Measurements from ENCODE around the gene B3GNT8. TPM values are rescaled to one million over a fixed set of nuclear protein-coding genes. Genes with fewer than 3 reads are reported as not detected.

Gene B3GNT8
- total RNA-seq, 2 experiments from 2014 or later: 2.1 to 2.2 TPM

DNA sequence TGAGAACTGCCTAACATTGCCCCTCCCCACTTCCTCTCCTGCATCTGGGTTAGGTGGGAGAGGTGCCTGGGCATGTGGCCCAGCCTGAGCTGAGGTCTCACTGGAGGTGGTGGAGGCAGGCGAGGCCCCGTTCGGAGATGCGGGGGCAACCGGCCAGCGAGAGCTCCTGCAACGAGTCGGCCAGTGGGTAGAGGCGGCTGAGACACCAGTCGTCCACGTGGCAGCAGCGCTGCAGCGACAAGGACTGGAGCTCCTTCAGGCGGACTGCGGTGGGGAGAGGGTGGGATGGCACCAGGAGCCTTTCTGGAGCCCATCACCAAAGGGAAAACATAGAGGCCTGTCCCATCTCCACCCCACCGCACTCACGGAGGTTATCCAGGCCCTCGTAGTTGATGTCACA lies 6.0 kb upstream of the B3GNT8 start:
- Mint-ChIP-seq H3K4me3 (no peak overlapping the region), H3K36me3 (ENCODE audit: low read depth) (peaks cover 27% of the 10 kb centered on the region), H3K9me3 (no peaks in the 10 kb centered on the region), H3K27me3 (no peaks in the 10 kb centered on the region), H3K4me1 (peaks cover 28% of the 10 kb centered on the region), H3K27ac (no peak overlapping the region)
- ChIA-PET POLR2A (no interaction called here), CTCF (interaction anchor here (0.6 to 1.3 kb wide), 2 partner anchors 171 to 250 kb away, joined by 3 read pairs; no protein-coding TSS in a partner anchor)
- no peak for DNase-seq

DNA sequence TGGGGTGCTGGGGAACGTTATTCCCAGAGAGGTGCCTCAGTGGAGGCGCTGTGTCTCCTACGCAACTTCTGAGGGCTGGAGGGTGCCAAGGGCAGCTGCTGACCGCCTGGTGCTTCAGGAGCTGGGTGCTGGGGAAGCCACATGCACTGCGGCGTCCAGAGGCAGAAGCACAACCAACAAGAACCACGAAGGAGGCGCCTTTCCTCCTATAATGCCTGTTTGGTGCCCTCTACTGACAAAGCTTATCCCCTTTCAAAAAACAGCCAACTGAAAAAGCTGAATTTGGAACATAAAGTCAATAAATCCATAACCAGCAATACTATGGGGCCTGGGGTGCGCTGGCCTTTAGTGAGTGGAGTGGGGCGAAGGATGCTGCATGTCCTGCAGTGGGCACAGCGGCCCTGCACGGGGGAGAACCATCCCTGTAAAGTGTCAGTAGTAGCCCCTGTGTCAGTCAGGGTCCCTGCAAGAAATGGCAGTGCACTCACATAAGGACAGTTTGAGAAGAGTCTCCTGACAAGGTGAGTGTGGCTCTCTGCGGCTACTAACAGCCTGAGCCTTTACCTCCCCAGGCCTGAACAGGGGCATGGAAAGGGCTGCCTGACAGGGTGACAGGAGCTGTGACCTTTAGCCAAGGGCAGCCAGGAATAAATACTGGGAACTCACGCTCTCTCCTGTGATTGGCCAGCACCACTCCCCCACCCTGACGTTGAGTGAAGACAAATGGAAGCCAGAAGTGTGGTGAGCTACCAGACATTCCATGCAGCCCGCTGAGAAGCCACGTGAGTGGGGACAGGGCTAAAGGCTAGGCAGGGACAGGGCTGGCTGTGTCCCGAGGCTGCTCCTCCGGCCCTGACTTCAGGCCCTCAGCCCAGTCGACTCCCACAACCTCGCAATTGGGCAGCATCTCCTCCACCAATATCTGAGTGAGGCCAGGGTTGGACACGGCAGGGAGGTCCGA lies 4.5 kb upstream of the B3GNT8 start:
- Mint-ChIP-seq H3K9me3 (no peaks in the 10 kb centered on the region), H3K27ac (no peak overlapping the region), H3K4me1 (peaks cover 34% of the 10 kb centered on the region), H3K4me3 (no peak overlapping the region), H3K36me3 (ENCODE audit: low read depth) (peaks cover 23% of the 10 kb centered on the region), H3K27me3 (no peaks in the 10 kb centered on the region)
- ChIA-PET CTCF (interaction anchor here (1.1 to 1.5 kb wide), 3 partner anchors 9 to 63 kb away, joined by 3 to 10 read pairs (median 4); partner anchors contain the start of gene DMAC2), POLR2A (no interaction called here)
- DNase-seq: peak; percentile 30

DNA sequence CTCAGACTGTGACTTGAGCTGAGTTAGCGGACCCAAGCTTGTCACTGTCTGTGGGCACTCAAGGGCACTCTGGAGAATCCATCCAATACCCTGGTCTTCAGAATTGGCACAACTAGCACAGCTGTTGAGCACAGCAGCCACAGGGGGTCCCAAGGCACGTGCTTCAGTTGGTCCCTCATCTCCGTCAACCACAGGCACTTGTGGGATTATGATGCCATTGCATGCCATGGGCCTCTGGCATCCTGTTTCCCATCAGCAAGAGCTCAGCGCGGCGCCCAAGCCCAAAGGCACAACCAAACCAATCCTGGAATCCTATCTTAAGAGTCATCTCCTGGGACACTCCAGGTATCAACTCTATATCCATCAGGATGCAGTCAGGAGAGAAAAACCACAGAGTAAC lies 3.7 kb upstream of the B3GNT8 start:
- no peak for DNase-seq
- Mint-ChIP-seq H3K4me1 (peaks cover 35% of the 10 kb centered on the region), H3K4me3 (no peak overlapping the region), H3K9me3 (no peaks in the 10 kb centered on the region), H3K27ac (no peak overlapping the region), H3K36me3 (ENCODE audit: low read depth) (peaks cover 18% of the 10 kb centered on the region), H3K27me3 (no peaks in the 10 kb centered on the region)
- CTCF ChIA-PET: interaction anchor here (0.5 to 1.5 kb wide), 4 partner anchors 9 to 130 kb away, joined by 3 to 10 read pairs (median 4); partner anchors contain the start of gene DMAC2
- POLR2A ChIA-PET: no interaction called here

DNA sequence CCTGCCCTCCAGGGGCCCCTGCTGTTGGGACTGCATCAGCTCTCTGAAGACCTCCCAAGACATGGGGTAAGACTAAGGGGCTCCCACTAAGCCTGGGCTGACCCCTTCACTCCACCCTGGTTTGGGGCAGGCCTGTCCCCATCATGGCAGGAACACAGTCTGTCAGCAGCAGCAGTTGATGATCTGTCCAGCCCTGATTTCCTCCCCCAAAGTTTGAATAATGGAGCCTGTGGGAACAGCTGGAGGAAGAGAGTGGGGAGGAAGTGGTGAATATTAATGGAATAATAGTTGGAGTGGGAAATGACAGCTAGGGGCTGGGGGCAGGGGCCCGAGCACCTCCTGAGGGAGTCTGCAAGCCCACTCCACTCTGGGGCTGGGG lies 1.3 kb upstream of the B3GNT8 start:
- POLR2A ChIA-PET: no interaction called here
- Mint-ChIP-seq H3K27ac (peak overlapping the region; percentile 78), H3K4me3 (peak overlapping the region; percentile 73), H3K36me3 (ENCODE audit: low read depth) (peaks cover 18% of the 10 kb centered on the region), H3K27me3 (no peaks in the 10 kb centered on the region), H3K9me3 (no peaks in the 10 kb centered on the region), H3K4me1 (peaks cover 42% of the 10 kb centered on the region)
- DNase-seq: no peak
- CTCF ChIA-PET: interaction anchor here (0.8 to 1.7 kb wide), 2 partner anchors 11 to 22 kb away, joined by 3 to 4 read pairs; partner anchors contain the start of gene DMAC2

DNA sequence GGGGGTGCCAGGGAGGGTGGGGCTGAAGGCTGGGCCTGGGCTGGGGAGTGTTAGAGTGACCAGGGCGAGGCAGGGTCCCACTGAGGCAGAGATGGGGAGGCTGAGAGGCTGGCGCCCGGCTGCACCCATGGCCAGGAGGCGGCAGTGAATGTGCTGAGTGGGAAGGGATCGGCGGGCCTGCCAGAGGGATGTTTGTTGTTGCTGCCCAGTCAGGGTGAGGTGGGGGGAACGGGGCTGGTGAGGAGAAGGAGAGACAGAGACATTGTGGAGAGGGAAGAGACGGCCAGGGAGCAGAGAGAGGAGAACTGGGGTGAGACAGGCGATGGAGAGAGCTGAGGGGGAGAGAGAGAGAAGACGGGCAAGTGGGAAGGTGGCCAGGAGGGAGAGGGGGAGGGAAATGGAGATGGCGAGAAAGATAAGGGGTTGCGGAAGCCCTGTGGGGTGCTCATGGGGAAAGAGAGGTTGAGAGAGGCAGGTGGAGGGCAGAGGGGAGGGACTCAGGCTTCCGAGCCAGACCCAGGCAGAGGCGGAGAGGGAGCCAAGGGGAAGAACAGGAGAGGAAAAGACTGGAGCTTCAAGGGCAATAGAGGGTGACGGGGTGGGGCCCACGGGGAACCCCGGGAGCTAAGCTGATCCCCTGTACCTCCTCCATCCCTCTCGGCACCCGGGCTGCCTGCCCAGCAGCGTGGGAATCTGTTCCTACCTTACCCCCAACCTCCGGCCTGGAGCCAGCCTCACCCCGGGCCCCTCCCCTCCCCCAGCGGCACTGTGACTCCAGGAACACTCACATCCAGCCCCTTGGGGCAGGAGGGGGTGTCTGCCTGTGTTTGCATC lies 690 bp upstream of the B3GNT8 start:
- CTCF ChIA-PET: interaction anchor here (0.8 to 1.7 kb wide), 2 partner anchors 11 to 23 kb away, joined by 3 to 4 read pairs; partner anchors contain the start of gene DMAC2
- Mint-ChIP-seq H3K27ac (peak overlapping the region; percentile 78), H3K36me3 (ENCODE audit: low read depth) (peaks cover 15% of the 10 kb centered on the region), H3K4me1 (peaks cover 42% of the 10 kb centered on the region), H3K9me3 (no peaks in the 10 kb centered on the region), H3K27me3 (no peaks in the 10 kb centered on the region), H3K4me3 (peak overlapping the region; percentile 73)
- POLR2A ChIA-PET: no interaction called here
- peak; percentile 40 for DNase-seq

DNA sequence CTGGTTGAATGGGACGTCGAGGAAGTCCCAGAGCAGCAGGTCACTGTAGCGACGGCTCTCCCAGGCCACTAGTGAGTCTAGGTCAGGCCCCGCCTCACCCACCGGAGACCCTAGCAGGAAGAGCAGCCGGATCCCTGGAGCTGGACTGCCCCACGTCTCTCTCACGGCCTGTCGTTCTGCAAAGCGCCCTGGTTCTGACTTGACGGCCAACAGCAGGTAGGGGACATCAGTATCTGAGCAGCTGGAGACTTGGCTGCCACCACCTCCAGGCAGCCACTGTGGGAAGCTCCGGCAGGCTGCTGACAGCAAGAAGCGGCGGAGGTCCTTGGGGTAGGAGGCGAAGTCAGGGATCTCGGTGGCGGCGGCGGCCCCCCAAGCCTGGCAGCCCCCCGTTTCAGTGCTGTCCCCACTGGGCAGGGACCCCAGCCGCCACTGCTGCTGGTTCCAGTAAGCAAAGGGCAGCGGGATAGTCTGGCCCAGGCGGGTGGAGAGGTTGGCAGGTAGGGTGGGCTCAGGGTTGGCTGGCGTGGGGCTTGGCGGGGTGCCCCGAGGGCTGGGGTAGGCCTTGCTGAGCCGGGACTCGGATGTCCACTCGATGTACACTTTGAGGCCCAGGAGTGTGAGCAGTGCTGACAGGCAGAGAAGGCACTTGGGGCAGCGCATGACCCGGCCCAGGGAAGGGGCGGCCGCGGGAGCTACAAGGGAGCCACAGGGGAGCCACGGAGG lies 895 bp downstream of the B3GNT8 start:
- no peak overlapping the region for H3K4me3 Mint-ChIP-seq
- no peaks in the 10 kb centered on the region for H3K9me3 Mint-ChIP-seq
- no peak for DNase-seq
- POLR2A ChIA-PET: interaction anchor here (0.7 kb wide), 1 partner anchor 193 kb away, joined by 5 read pairs; no protein-coding TSS in a partner anchor
- peaks cover 42% of the 10 kb centered on the region for H3K4me1 Mint-ChIP-seq
- CTCF ChIA-PET: no interaction called here
- H3K27me3 Mint-ChIP-seq: no peaks in the 10 kb centered on the region
- peak overlapping the region; percentile 77 for H3K27ac Mint-ChIP-seq
- peaks cover 9% of the 10 kb centered on the region for H3K36me3 Mint-ChIP-seq (ENCODE audit: low read depth)

DNA sequence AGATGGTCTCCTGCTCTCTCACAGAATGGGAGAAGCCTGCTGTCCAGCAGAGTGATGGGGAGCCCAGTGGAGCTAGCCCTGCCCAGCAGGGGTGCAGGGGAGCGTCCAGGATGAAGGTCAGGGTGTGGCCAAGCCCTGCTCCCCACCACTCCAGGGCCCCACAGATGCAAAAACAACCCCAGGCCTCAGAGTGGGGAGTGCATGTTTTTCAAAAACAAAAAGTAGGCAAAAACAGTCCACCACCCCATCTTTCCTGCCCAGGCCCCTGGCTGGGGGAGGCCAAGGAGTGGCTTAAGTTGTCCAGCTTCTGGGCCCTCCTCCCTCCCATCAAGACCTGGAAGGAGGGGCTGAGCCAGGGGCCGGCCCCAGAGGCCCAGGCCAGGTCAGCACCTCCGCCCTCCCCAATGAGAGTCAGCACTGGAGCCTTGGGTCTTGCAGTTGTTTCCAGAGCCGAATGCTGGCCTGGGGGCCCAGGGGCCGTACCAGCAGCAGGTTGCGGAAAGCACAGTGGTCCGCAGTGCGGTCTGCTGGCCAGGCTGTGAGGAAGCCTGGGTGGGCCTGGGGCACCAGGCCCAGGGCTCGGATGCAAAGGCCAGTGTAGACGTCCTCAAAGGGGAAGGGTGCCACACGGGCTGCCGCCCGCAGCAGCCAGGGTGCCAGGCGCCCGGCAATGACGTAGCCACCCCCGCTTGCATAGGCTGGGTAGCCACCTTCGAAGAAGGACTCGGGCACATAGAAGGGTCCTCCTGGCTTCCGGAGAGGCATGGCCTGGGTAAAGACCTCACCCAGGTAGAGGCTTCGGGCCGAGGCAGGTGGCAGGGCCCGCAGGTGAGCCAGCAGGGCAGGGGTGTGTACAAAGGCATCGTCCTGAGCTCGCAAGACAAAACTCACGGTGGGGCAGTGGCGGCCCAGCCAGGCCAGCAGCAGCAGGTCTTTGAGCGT lies 1.7 kb downstream of the B3GNT8 start:
- no peaks in the 10 kb centered on the region for H3K9me3 Mint-ChIP-seq
- H3K27ac Mint-ChIP-seq: peak overlapping the region; percentile 78
- peaks cover 40% of the 10 kb centered on the region for H3K4me1 Mint-ChIP-seq
- no peak for DNase-seq
- POLR2A ChIA-PET: interaction anchor here (0.7 kb wide), 1 partner anchor 194 kb away, joined by 5 read pairs; no protein-coding TSS in a partner anchor
- CTCF ChIA-PET: no interaction called here
- H3K27me3 Mint-ChIP-seq: no peaks in the 10 kb centered on the region
- no peak overlapping the region for H3K4me3 Mint-ChIP-seq
- peaks cover 12% of the 10 kb centered on the region for H3K36me3 Mint-ChIP-seq (ENCODE audit: low read depth)

DNA sequence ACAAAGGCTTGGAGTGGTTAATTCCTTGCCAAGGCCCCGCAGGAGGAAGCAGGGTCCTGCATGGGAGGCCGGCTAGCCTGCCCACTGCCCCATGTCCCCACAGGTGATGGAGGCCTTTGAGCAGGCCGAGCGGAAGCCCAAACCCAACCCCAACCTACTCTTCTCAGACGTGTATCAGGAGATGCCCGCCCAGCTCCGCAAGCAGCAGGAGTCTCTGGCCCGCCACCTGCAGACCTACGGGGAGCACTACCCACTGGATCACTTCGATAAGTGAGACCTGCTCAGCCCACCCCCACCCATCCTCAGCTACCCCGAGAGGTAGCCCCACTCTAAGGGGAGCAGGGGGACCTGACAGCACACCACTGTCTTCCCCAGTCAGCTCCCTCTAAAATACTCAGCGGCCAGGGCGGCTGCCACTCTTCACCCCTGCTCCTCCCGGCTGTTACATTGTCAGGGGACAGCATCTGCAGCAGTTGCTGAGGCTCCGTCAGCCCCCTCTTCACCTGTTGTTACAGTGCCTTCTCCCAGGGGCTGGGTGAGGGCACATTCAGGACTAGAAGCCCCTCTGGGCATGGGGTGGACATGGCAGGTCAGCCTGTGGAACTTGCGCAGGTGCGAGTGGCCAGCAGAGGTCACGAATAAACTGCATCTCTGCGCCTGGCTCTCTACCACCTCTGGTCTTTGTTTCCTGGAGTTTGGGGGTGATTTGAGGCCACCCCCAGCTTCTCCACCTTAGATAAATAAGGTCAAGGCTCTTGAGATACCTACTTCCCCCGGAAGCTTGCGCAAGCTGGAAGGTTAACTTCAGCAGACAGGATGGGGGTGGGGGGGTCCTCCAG lies 2.6 kb downstream of the B3GNT8 start:
- POLR2A ChIA-PET: no interaction called here
- no peak for DNase-seq
- H3K4me3 Mint-ChIP-seq: no peak overlapping the region

DNA sequence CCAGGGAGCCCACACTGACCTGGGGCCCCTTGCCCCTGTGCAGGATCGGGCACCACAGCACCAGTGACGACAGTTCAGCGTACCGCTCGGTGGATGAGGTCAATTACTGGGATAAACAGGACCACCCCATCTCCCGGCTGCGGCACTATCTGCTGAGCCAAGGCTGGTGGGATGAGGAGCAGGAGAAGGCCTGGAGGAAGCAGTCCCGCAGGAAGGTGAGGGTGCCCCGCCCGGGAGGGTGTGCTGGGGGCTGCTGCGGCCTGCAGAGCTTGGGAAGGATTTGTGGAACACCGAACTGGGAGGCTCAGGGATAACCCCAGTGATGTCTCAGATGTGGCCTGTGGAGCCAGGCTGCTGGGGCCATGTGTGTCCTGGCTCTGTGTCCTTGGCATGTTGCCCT lies 4.2 kb downstream of the B3GNT8 start:
- H3K4me3 Mint-ChIP-seq: no peak overlapping the region
- ChIA-PET CTCF (no interaction called here), POLR2A (no interaction called here)
- peaks cover 18% of the 10 kb centered on the region for H3K36me3 Mint-ChIP-seq (ENCODE audit: low read depth)
- peaks cover 26% of the 10 kb centered on the region for H3K4me1 Mint-ChIP-seq
- H3K9me3 Mint-ChIP-seq: no peaks in the 10 kb centered on the region
- H3K27ac Mint-ChIP-seq: no peak overlapping the region
- H3K27me3 Mint-ChIP-seq: no peaks in the 10 kb centered on the region
- no peak for DNase-seq

More for the DNA sequence above, 2.6 kb downstream of the B3GNT8 start:
- Mint-ChIP-seq H3K4me1 (peaks cover 40% of the 10 kb centered on the region), H3K27me3 (no peaks in the 10 kb centered on the region), H3K27ac (peak overlapping the region; percentile 78), H3K9me3 (no peaks in the 10 kb centered on the region), H3K36me3 (ENCODE audit: low read depth) (peaks cover 20% of the 10 kb centered on the region)
- CTCF ChIA-PET: interaction anchor here (0.6 to 1.0 kb wide), 3 partner anchors 26 to 217 kb away, joined by 3 to 4 read pairs (median 4); no protein-coding TSS in a partner anchor

DNA sequence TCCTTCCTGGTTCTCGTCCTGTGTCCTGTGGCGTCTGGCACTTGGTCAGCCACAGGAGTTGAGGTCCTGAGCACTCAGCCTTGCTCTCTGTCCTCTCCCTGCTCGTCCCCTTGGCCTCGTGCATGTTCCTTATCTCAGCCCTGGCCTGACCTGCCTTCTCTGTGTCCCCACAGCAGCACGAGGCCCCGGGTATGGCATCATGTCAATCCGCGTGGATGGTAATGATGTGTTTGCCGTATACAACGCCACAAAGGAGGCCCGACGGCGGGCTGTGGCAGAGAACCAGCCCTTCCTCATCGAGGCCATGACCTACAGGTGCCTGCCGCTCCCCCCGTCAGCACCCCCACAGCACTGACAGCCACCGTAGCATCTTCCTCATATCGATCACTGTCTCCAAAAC lies 4.7 kb downstream of the B3GNT8 start:
- POLR2A ChIA-PET: no interaction called here
- DNase-seq: no peak
- H3K36me3 Mint-ChIP-seq (ENCODE audit: low read depth): peaks cover 18% of the 10 kb centered on the region
- no peaks in the 10 kb centered on the region for H3K27me3 Mint-ChIP-seq
- H3K9me3 Mint-ChIP-seq: no peaks in the 10 kb centered on the region
- no peak overlapping the region for H3K4me3 Mint-ChIP-seq
- H3K27ac Mint-ChIP-seq: no peak overlapping the region
- H3K4me1 Mint-ChIP-seq: peaks cover 21% of the 10 kb centered on the region
- CTCF ChIA-PET: no interaction called here

DNA sequence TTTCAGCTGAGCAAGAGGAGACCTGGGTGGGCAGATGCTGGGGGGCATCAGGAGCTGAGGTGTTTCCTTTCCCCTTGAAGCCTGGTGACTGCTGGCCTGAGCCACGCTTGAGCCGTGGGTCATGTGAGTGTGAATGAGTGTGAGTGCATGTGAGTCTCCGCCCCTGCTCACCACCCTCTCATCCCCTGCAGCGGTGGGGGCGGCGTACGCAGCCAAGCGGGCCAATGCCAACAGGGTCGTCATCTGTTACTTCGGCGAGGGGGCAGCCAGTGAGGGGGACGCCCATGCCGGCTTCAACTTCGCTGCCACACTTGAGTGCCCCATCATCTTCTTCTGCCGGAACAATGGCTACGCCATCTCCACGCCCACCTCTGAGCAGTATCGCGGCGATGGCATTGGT lies 5.2 kb downstream of the B3GNT8 start:
- Mint-ChIP-seq H3K27me3 (no peaks in the 10 kb centered on the region), H3K36me3 (ENCODE audit: low read depth) (peaks cover 21% of the 10 kb centered on the region), H3K4me1 (peaks cover 18% of the 10 kb centered on the region), H3K4me3 (no peak overlapping the region), H3K27ac (no peak overlapping the region), H3K9me3 (no peaks in the 10 kb centered on the region)
- ChIA-PET POLR2A (no interaction called here), CTCF (no interaction called here)
- no peak for DNase-seq

Measured in activated CD4-positive, alpha-beta T cell treated with anti-CD3 and anti-CD28 coated beads, Interleukin-2, amount 10 ng/mL, durations not matched to agents 7 days and 5 days (primary cell).